Renal cortical epithelial cell (primary cell): ENCODE measurements around the gene C11orf52. TPM values are rescaled to one million over a fixed set of nuclear protein-coding genes. Genes with fewer than 3 reads are reported as not detected.

Experiments
- DNase-seq: peaks from one replicate; pipeline ENCODE4 v3.0.0-alpha.2; 2011; ENCODE audit warnings: low read depth
- total RNA-seq: library from RNA; depleted of rRNA; stranded (reverse); fragments of >200 nt; gene quantifications from 2 replicates; pipeline ENCODE4 v1.2.3, GENCODE V29; 2014

The C11orf52 gene
- total RNA-seq, 1 donor from 2014 or later = 15.3 TPM

DNA sequence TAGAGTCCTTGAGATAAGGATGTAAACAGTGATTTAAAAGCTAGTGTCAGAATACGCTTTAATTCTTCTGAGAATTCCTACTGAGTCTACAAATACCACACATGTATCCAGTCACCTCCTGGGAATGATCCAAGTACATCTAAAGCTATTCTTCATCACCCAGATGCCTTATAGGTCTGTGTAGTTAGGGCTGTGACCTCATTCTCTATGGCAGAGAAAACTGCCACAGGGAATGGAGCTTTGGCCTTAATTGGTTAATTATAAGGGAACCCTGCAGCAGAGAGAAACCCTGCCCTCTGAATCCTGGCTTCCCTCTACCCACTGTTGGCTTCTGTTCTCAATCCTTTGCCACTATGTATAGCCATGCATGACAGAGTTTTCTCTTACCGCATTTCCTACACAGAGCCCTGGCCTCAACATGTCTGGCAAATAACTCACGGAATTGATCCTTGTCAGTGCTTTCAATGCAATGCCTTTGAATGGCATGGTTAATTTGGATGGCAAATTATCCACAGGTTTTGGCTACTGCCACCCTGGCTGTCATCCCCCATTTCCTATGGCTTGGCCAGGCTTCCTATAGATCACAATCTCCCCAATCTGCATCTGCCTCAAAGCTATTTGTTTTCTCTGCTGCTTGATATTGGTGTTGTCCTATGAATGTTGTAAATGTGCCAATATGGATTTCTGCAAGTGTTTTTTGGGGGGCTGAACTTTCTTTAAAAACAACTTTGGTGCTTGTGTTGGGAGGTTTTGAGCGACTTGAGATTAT lies 21.3 kb downstream of the C11orf52 start:
- DNase-seq = peak; percentile 94

DNA sequence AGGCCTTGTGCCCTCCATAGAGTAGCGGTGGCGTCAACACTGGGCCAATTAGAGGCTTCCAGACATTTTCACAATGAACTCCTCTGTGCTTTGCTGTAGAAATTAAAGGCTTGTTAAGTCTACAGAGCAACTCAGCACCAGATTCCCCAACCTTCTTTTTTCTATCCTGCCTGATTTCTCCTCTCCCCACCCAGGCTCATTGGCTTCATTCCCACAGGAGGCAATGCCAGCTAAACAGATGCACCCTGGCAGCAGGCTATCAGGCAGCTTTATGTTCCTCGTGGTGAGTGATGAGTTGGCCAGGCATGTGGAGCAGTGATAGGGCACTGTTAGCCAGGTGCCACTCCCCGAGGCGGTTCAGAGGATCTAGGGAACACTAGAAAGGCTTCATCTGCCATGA lies 23.2 kb downstream of the C11orf52 start:
- DNase-seq = peak; percentile 60

DNA sequence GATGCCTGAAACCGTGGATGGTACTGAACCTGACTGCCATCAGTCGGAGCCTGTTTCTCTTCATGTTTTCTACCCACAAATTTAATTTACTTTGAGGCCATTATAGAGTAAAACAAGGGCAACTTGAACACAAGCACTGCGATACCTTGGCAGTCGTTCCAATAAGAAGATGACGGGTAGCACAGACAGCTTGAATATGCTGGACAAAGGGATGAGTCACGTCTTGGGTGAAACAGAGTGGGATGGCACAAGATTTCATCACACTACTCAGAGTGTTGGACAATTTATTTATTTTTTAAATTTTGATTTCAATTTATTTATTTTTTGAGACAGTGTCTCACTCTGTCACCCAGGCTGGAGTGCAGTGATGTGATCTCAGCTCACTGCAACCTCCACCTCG lies 24.1 kb downstream of the C11orf52 start:
- DNase-seq = peak; percentile 61

DNA sequence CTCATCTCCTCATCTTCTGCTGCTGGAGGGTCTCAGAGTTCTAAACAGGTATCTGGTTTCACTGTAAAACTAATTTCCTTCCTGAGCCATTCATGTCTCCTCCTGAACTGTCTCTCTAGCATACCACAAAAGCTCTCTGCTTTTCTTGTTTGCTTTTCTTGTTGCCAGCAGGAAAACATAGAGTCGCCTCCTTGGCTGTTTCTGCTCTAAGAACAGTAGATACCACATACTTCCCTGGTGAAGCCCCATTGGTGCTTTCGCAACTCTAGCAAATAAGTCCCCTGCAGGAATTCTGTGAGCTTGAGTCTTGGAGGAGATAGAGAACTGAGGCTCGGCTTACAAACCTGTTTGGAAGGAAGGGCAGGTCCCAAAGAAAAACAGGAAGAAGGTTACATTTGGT lies 25.4 kb downstream of the C11orf52 start:
- peak; percentile 97 for DNase-seq

DNA sequence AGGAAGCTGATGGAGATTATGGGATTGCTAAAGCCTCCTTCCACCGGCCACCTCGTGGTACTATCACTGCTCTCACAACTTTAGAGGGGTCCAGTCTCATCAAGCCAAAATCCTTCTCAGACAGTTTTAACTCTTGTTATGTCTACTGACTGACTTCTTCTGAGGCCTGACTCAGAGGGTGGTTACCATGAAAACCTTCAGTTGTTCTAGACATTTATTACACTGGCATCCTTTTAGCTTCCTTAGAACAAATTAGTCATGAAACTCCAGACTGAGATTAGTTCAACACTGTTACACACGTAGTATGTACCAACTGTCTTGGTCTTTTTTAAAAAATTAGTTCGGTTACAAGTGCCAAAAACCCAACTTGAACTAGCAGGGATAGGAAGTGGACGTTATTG lies 25.9 kb downstream of the C11orf52 start:
- peak; percentile 99 for DNase-seq

DNA sequence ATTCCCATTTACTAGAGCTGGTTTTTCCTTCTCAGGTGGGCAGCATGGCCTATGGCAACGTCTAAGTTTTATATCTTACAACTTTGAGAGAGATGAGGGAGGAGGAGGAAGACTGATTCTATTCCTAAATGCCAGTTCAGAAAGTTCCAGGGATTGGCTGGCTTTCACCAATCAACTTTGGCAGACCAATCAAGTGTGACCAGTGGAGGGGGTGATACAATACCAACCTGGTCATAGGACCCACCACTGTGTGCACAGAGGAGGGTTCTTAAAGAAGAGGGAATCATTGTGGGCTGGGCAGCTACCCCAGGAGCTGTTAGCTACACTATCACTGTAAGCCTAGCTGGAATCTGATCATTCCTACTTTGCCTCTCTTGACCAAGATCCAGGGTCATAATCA lies 26.5 kb downstream of the C11orf52 start:
- peak; percentile 65 for DNase-seq

DNA sequence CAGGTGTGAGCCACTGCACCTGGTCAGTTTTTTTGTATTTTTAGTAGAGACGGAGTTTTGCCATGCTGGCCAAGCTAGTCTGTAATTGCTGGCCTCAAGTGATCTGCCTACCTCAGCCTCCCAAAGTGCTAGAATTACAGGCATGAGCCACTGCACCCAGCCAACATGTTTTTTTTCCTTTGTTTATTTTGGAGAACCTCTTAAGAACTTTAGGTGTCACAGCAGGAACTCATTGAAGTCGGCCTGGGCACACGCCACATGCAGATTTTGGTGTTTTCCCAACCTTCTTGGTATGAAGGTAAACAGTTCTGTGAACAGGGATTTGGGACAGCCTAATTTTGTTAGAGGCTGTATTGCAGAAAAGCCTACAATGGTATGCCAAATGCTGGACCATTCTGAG lies 27.8 kb downstream of the C11orf52 start:
- no peak for DNase-seq

DNA sequence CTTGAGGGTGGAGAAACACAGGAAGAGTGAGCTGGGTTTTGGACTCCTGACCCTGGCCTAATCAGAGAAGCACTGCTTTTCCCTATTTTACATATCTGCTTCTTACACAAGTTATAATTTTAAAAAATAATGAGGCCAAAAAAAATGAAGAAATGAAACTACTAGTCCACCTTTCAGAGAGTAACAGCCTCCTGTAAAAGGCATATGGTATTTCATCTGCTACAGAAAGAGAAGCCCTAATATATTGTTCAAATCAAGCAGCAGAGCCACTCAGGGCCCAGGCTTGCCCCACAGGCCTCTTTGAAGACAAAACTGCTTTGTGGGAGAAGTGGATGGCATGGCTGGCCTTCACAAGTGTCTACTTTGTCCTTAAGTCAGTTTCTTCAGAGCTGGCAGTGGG lies 28.4 kb downstream of the C11orf52 start:
- no peak for DNase-seq

DNA sequence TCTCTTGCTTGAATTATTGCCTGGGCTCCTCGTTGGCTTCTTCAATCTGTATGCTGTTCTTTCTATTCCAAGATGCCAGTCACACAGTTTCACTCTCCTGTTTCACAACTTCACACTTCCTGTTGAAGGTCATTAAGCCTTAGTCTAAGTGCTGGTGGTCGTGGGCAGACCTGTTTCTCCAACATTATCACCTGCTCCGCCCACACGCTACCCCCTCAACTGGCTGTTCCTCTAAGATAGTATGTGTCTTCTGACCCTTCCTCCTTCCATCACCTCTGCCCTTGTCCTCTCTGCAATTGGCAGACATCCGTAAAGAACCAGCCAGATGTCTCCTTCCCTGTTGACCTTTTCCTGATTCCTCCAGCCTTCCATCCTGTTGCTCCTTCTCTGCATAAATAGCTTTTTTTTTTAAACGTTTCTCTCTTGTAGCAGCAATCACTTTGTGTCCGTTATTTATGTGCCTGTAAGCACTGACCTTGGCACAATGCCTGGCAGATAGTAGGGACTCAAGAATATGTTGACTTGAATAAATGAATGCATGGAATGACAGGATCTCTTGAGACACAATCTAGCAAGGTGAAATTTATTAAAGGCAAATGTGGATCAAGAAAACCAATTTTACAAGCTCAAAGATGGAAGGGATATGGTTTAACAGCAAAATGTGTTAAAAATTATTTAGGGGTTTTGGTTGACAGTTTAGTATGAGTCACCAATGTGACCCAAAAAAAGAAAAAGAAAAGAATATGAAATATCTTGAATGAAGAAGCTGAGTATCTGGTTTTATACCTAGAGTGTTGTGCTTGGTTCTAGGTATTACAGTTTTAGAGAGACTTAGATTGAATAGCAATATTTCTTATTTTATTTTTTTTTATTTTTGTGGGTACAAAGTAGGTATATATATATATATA lies 31.1 kb downstream of the C11orf52 start:
- no peak for DNase-seq

DNA sequence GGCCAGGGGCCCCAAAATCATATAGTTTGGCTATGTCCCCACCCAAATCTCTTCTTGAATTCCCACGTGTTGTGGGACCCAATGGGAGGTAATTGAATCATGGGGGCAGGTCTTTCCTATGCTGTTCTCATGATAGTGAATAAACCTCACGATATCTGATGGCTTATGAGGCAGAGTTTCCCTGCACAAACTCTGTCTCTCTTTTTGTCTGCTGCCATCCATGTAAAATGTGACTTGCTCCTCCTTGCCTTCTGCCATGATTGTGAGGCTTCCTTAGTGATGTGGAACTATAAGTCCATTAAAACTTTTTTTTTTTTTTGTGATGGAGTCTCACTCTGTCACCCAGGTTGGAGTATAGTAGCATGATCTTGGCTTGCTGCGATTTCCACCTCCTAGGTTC lies 32.9 kb downstream of the C11orf52 start:
- no peak for DNase-seq

DNA sequence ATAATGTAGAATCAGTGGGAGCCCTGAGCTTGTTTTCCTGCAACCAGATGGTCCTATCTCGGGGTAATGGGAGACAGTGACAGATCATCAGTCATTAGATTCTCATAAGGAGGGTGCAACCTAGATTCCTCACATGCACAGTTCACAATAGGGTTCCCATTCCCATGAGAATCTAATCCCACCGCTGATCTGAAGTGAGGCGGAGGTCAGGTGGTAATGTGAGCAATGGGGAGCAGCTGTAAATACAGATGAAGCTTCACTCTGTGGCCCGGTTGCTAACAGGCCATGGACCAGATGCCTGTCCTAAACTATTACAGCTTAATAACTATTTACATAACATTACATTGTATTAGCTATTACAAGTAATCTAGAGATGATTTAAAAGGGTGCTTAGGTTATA lies 35.4 kb downstream of the C11orf52 start:
- DNase-seq = no peak

DNA sequence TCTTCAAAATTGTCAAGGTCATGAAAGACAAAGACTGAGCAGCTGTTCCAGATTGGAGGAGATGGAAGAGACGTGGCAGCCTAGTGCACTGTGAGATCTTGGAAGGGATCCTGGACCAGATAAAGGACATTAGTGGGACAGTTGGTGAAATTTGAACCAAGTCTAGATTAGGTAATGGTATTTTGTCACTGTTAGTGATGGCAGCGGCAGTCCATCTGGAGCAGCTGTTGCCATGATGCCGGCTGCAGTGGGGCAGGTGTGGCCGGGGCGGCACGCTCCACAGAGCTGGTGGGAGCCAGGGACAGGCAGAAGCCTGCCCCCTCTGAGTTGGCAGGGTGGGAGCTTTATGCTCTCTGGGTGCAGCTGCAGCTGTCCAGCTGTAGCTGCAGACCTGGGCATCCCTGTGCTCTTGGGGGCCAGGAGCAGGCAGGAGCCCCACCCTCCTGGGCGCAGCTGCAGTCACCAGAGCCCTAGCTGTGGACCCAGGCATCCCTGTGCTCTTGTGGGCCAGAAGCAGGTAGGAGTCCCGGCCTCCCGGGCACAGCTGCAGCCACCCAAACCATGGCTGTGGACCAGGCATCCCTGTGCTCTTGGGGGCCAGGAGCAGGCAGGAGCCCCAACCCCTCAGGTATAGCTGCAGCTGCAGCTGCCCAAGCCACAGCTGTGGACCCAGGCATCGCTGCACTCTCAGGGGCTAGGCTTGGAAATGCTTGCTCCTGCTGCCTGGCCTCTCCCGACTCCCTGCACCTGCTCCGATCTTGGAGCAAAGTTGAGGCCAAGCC lies 39.1 kb downstream of the C11orf52 start:
- no peak for DNase-seq

DNA sequence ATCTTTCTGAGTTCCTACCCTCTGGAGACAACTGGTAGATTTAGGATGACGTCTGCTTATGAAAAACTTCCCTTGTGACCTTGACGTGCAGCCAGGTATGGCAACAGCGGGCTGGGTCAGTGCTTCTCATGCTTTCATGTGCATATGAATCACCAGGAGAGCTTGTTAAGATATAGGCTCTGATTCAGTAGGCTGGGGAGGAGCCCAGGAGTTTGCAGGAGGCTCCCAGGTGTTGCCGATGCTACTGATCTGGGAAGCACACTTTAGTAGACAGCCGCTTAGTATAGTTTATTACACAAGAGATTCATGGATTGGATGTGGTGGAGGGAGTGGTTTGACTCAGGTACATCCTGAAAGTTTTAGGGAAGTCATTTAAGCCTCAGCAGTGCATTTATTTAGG lies 42.2 kb downstream of the C11orf52 start:
- peak; percentile 82 for DNase-seq

DNA sequence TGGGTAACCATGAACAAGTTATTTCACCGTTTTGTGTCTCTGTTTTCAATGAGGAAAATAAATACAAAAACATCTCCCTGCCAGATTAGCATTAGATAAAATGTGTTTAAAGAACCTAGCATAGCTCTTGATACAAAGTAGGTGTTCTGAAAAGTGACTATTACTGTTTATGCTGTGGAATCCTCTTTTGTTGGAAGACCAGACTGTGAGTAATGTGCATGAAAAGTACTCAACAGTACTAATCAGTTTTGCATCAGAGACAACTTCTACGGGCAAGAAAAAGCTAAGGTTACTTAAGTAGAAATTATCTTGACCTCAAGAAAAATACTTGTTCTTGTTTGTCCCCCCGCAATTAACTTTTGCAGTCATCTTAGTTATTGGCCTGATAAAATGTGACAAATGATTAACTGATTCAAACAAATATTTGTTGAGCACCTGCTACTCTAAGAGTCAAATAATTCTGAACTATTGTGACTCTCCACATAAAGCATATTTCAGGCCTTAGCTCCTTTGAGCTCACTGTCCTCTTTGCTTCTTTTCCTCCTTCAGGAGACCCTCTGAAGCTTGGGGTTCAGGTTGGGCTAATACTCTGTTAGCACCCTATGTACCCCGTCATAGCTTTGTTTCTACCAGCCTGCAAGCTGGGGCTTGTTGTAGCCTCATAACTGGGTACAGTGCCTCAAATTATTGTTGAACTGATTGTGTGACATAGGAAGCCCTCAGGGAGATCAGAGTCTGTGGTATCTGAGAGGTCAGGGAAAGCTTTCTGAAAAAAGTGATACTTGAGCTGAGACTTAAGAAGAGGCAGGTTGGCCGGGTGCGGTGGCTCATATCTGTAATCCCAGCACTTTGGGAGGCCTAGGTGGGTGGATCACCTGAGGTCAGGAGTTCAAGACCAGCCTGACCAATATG lies 42.9 kb downstream of the C11orf52 start:
- no peak for DNase-seq

DNA sequence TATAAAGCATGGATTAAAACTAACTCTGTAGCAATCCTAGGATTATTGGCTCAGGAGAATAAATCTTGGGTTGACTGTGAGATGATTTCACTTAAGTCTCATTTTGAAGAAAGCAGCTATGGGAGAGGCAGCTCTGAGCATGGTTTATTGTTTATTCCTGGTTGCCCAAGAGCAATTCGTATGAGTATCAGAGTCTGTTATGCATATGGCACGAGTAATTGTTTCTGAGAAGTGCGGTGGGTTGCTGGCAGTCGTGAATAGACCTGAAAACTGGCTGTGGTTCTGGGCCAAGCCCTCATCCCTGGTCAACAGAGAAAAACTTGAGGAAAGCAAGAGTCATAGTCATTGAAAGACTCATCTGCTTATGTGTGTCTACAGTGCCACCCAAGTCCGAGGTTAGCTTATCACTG lies 45.2 kb downstream of the C11orf52 start:
- no peak for DNase-seq

DNA sequence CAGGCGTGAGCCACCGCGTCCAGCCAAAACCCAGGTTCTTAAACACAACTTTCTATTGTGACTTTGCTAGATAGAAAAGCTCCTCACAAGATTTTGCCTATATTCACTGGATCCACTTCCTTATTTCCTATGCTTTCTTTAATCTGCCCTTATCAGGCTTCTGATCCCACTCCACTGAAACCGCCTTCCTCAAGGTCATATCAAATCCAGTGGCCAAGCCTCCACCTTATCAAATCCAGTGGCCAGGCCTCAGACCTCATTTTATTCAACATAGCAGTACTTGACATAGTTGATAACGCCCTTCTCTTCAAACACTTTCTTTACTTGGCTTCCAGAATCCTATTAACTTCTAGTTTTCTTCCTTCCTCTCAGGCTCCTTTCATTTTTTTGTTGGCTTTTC lies 48.0 kb downstream of the C11orf52 start:
- no peak for DNase-seq

DNA sequence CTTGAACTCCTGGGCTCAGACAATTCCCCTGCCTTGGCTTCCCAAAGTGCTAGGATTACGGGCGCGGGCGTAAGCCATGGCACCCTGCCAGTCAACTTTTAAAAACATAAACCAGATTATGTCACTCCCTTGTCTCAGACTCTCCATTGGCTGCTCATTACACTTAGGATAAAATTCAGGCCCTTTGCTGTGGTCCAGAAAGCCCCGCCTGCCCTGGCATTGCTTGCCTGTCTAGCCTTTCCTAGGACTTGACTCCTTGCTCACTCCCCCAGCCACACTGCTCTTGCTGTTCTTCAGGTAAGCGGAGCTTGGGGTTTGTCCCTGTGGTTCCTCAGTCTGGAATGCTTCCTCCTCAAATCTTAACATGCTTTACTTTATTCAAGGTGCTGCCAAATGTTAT lies 48.9 kb downstream of the C11orf52 start:
- no peak for DNase-seq

DNA sequence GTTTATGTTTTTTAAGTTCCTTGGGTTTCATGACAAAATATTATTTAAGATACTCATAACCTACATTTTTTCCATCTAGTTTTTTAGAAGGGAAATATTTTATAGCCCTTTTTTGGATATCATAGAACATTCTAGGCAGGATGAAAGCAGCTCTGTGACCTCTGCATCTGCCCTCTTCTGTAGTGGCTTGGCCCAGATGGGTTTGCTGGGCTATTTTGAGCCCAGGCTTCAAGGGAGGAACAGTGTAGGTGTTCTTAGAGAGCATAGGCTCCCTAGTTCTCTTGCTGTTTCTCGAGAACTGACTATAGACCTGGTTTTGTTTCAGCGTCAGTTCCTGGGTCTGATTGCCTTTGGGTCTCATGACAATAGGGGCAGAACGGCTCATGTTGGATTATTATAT lies 50.6 kb downstream of the C11orf52 start:
- DNase-seq = no peak

DNA sequence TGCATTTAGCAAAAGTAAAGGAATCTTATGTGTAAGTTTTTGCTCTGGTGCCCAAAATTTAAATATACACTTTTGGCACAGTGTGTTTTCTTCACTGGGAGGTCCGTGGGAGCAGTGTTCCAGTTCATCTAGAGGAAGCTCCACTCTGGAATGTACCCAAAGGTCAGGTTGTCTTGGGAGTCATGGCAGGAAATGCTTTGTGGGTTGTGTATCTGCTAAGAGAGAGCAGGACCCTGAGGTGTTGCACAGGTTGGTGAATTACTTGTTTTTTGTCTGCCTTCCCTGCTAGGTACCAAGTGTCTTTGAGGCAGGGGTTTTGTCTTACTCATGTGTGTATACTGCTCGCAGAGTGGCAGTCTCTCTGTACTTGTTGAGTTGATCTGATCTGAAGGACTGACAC lies 55.7 kb downstream of the C11orf52 start:
- DNase-seq = no peak

DNA sequence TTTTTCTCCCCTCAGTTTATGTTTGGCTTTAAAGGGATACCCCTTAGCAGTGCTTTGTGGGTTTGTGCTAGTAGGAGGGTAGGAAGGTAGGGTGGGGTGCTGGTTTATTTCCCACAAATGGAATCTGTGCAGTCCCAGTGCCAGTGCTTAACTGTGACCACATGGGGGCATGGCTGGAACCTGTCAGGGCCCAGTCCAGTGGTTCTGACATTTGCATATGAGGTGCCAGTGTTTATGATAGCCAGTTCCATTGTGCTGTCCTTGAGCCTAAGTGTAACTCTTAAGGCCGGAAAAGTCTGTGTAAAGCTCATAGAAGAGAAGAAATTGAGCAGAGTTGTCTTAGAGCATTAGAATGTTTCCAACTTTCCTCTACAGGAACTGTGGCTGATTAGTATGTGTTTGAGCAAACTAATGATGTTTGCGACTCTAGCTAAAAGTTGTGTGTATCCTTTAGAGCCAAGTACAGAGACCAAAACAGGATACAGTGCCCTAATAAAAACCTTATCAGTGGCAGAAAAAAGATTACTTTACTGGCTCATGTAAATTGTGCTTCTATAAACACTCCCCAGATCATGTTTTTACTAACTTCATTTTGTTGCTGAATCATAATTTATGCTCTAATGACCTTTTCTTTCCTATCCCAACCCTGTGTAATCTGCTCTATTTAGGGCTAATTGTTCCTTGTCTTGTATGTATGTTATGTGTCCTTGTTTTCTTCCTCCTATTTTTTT lies 56.5 kb downstream of the C11orf52 start:
- DNase-seq = no peak
